ENCODE measurements around the gene TEDDM1. TPM values are rescaled to one million over a fixed set of nuclear protein-coding genes. Genes with fewer than 3 reads are reported as not detected.
"Not testable (repeated sequence)": the region's sequence is repeated elsewhere in the genome, so short reads cannot be mapped to it uniquely, and the experiment has no call there.

TEDDM1 gene
- total RNA-seq, 1 donor from 2014 or later = not detected

GRCh38 chr1:182383934-182384333 lies 16.5 kb downstream of the TEDDM1 start:
- intact Hi-C loops (cut with micrococcal nuclease) = no loop called here

DNA sequence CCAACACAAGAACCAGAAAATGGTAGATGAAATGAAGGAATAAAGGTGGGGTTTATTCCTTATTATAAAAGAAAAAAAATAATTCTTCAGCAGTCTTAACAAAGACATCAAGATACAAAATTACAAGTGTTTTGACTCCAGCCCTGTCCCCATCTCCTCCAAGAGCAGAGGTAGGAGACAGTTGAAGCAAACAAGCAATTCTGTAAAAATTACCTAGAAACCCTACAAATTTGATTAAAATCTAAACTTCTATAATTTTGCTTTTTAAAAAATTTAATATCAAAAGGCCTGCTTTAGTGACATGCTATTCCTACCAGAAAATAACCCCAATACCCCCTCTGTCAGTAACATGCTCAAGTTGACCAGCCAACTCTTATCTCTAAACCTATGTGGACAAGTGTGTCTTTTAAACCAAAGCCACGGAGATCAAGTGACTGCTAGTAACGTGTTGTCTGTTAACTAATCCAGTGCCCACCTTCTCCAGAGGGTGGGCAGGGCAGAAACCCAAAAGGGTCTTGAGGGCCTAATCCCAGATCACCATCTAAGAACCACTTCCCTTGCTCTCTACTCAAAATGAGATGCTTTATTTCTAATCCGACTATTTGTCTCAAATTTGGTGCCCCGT lies 17.3 kb downstream of the TEDDM1 start:
- intact Hi-C loops (cut with micrococcal nuclease) = no loop called here

GRCh38 chr1:182381962-182382819 lies 18.3 kb downstream of the TEDDM1 start:
- intact Hi-C loops (cut with micrococcal nuclease) = no loop called here

GRCh38 chr1:182380199-182380598 lies 20.3 kb downstream of the TEDDM1 start:
- intact Hi-C loops (cut with micrococcal nuclease) = no loop called here

DNA sequence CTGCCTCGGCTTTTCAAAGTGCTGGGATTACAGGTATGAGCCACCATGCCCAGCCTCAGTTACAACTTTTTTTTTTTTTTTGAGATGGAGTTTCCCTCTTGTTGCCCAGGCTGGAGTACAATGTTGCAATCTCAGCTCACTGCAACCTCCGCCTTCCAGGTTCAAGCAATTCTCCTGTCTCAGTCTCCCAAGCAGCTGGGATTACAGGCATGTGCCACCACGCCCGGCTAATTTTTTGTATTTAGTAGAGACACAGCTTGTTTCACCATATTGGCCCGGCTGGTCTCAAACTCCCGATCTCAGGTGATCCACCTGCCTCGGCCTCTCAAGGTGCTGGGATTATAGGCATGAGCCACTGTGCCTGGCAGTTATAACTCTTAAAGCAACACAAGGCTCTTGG lies 20.7 kb downstream of the TEDDM1 start:
- intact Hi-C loops (cut with micrococcal nuclease) = not testable (repeated sequence)

- intact Hi-C loops (cut with micrococcal nuclease) = no loop called here
Observed at GRCh38 chr1:182376936-182377574, 23.4 kb downstream of the TEDDM1 start.

- intact Hi-C loops (cut with micrococcal nuclease) = no loop called here
Observed at GRCh38 chr1:182374101-182374834, 26.2 kb downstream of the TEDDM1 start.

- intact Hi-C loops (cut with micrococcal nuclease) = no loop called here
Observed at GRCh38 chr1:182370532-182370931, 29.9 kb downstream of the TEDDM1 start.

DNA sequence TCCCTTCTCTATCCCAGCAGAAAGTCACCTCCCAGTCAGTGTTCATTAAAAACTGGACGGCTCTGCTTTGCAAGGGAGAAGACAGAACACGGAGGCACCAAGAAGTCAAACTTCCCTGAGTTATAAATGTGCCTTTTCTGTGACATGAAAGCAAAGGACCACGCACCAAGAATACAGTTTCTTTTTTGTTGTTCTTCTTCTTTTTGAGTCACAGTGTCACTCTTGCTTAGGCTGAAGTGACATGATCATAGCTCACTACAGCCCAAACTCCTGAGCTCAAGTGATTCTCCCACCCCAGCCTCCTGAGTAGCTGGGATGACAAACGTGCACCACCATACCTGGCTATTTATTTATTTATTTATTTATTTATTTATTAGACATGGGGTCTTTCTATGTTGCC lies 31.6 kb downstream of the TEDDM1 start:
- intact Hi-C loops (cut with micrococcal nuclease) = no loop called here

- intact Hi-C loops (cut with micrococcal nuclease) = no loop called here
Observed at GRCh38 chr1:182368358-182368757, 32.1 kb downstream of the TEDDM1 start.

DNA sequence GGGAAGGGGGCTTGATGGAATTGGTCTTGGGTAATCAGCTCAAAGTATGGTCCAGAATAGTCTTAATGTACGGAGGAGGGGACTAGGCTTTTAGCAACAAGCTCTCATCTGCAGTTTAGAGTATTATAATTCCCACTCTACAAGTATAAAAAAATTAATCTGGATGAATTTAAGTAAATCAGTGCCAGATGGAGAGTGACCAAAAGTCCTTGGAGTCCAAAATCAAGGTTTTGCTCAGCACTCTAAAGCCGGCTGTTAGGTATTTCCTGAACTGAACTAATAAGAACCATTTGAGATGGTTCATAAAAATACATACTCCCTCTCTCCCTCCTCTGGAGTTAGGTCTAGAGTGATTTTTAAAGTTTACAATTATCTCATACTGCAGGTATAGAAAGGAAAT lies 32.5 kb downstream of the TEDDM1 start:
- intact Hi-C loops (cut with micrococcal nuclease) = no loop called here

GRCh38 chr1:182366596-182366995 lies 33.9 kb downstream of the TEDDM1 start:
- intact Hi-C loops (cut with micrococcal nuclease) = no loop called here

- intact Hi-C loops (cut with micrococcal nuclease) = no loop called here
Observed at GRCh38 chr1:182359645-182360044, 40.8 kb downstream of the TEDDM1 start.

- intact Hi-C loops (cut with micrococcal nuclease) = no loop called here
Observed at GRCh38 chr1:182357913-182358312, 42.6 kb downstream of the TEDDM1 start.

DNA sequence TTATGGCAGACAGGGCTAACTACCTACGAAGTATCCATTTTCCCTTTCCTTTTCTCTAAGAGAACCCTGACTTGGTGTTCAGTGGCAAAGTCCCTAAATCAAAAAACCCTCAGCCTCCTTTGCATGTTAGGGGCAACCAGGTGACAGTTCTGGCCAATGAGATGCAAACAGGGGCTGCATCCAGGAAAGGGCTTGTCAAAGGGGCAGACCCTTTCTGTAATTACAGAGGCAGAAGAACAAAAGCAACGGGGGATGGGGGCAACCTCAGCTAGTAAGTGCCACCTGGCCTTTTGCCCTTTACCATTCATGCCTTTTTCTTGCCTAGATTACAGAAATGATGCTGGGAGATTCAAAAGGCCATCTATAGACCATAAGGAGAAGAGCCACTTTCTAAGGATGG lies 43.3 kb downstream of the TEDDM1 start:
- intact Hi-C loops (cut with micrococcal nuclease) = no loop called here

- intact Hi-C loops (cut with micrococcal nuclease) = no loop called here
Observed at GRCh38 chr1:182355723-182356098, 44.8 kb downstream of the TEDDM1 start.

DNA sequence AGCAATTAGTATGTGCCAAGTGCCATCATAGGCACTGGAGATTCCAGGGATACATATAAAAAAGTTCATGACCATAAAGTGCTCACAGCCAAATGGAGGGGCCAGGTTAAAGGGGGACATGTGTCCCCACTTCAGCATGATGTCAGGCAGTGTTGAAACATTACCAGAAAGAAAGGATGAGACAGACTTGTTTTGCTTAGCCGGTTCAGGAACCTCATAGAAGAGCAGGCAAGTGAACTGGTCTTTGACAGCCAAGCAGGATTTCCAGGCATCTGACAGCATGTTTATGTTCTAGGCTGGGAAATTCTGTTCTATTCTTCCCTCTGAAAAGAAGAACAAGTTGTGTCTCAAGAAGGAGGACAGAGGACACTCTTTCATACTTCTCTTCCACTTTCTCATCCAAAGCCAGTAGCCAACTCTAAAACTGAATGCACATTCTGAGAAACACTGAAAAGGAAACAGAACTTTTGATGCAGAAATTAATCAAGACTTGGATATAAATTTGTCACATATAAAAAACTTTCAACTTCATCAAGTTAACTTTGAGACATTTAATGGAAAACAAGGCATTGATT lies 48.6 kb downstream of the TEDDM1 start:
- intact Hi-C loops (cut with micrococcal nuclease) = no loop called here

DNA sequence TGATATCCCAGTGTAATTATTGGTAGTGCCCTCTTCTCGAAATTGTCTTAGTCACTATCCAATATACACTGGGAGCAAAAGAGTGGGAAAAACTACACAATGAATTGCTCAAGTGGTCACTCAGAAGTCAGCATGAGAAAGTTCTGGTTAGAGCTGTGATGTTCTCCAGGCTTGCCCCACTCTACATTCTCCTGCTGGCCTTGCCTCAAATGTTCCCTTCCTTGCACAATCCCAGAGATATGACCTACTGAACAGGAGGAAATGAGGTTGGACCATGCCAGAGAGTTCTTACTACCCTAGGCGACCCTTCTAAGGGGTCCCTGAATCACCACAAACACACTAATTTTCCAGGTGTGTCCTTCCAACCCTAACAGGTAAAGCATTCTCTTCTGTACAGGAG lies 49.6 kb downstream of the TEDDM1 start:
- intact Hi-C loops (cut with micrococcal nuclease) = no loop called here

GRCh38 chr1:182348961-182349747 lies 51.3 kb downstream of the TEDDM1 start:
- intact Hi-C loops (cut with micrococcal nuclease) = no loop called here
